Neural cell (in vitro differentiated cells): ENCODE results near the gene FAM186B.

Source experiments
- CTCF ChIP-seq: fragments of 450-650 bp; IDR thresholded peaks from 2 replicates; pipeline ENCODE4 v1.5.1; 2014; ENCODE audit warnings: antibody characterized with exemption, mild to moderate bottlenecking, moderate library complexity; ENCODE audit not compliant: poor library complexity, severe bottlenecking
- EZH2 ChIP-seq: fragments of 200-600, 300-800 bp; shearing (Covaris generic), sonication (generic); IDR thresholded peaks from 2 replicates; pipeline ENCODE4 v1.6.1; 2014; ENCODE audit warnings: antibody characterized with exemption, low read length, borderline replicate concordance, mild to moderate bottlenecking; ENCODE audit not compliant: insufficient read depth, poor library complexity, severe bottlenecking
- MXI1 ChIP-seq: fragments of 450-650 bp; conservative IDR thresholded peaks from 2 replicates; pipeline ENCODE4 v1.6.1; 2014; ENCODE audit warnings: antibody characterized with exemption, mild to moderate bottlenecking; ENCODE audit not compliant: poor library complexity, severe bottlenecking
- POLR2AphosphoS5 ChIP-seq: IDR thresholded peaks from 2 replicates; pipeline ENCODE4 v1.6.1; 2012
- RAD21 ChIP-seq: fragments of 450-650 bp; conservative IDR thresholded peaks from 2 replicates; pipeline ENCODE4 v1.6.1; 2014; ENCODE audit warnings: antibody characterized with exemption, mild to moderate bottlenecking, moderate library complexity
- REST ChIP-seq: IDR thresholded peaks from 2 replicates; pipeline ENCODE4 v1.6.1; 2012; ENCODE audit warnings: borderline replicate concordance

- TF ChIP-seq CTCF (no peak), REST (no peak), POLR2AphosphoS5 (no peak), RAD21 (no peak), MXI1 (no peak), EZH2 (no peak)
Observed at GRCh38 chr12:49645146-49646039, 40.0 kb upstream of the FAM186B start.
